ENCODE data around the gene CHSY1. TPM values are rescaled to one million over a fixed set of nuclear protein-coding genes. Genes with fewer than 3 reads are reported as not detected.

Gene CHSY1
- total RNA-seq, 2 experiments from 2014 or later = 5.0 to 14.3 TPM

GRCh38 chr15:101213570-101213969 is 38.3 kb downstream of the CHSY1 start:
- no peak overlapping the region for H3K4me3 ChIP-seq (ENCODE audit: low read depth, low read length, poor library complexity, severe bottlenecking)
- H3K4me1 ChIP-seq (ENCODE audit: insufficient read depth, low read length, poor library complexity, severe bottlenecking) = no peaks in the 10 kb centered on the region
- no peaks in the 10 kb centered on the region for H4K20me1 ChIP-seq (ENCODE audit: insufficient read depth, low read length)
- no peaks in the 10 kb centered on the region for H3K36me3 ChIP-seq (ENCODE audit: insufficient read depth, low read length)
- TF ChIP-seq CTCF (conservative IDR thresholded peaks at IDR 0.05; ENCODE audit: low read length) (no peak), EZH2phosphoT487 (IDR thresholded peaks at IDR 0.05; ENCODE audit: borderline replicate concordance, low read depth, low read length) (no peak)
- no TSS peak for BruUV-seq (replicated peaks)
- H3K4me2 ChIP-seq (ENCODE audit: low read length) = no peak overlapping the region
- intact Hi-C loops (cut with micrococcal nuclease; ENCODE audit: unreplicated experiment) = no loop called here
- CTCF ChIA-PET (ENCODE audit: unreplicated experiment) = no interaction called here
- H3K79me2 ChIP-seq (ENCODE audit: insufficient read depth, low read depth, low read length) = no peaks in the 10 kb centered on the region
- no peaks in the 10 kb centered on the region for H3K9me3 ChIP-seq (ENCODE audit: low read length)
- no peak overlapping the region for H2AFZ ChIP-seq (ENCODE audit: low read length)
- DNase-seq (ENCODE audit: low spot score) = no peak
- no peak overlapping the region for H3K27ac ChIP-seq (ENCODE audit: low read depth, low read length, poor library complexity, severe bottlenecking)
- POLR2A ChIA-PET = interaction anchor here (1.3 kb wide), 1 partner anchor 8 kb away, joined by 3 read pairs; no protein-coding TSS in a partner anchor
- H3K9me2 ChIP-seq (ENCODE audit: insufficient read depth, low read length) = no peaks in the 10 kb centered on the region

- Histone ChIP-seq H3K79me2 (ENCODE audit: insufficient read depth, low read depth, low read length) (no peaks in the 10 kb centered on the region), H3K4me1 (ENCODE audit: insufficient read depth, low read length, poor library complexity, severe bottlenecking) (no peaks in the 10 kb centered on the region), H3K9me3 (ENCODE audit: low read length) (no peaks in the 10 kb centered on the region), H2AFZ (ENCODE audit: low read length) (no peak overlapping the region), H3K4me2 (ENCODE audit: low read length) (no peak overlapping the region), H3K27ac (ENCODE audit: low read depth, low read length, poor library complexity, severe bottlenecking) (no peak overlapping the region), H3K9me2 (ENCODE audit: insufficient read depth, low read length) (no peaks in the 10 kb centered on the region), H4K20me1 (ENCODE audit: insufficient read depth, low read length) (no peaks in the 10 kb centered on the region), H3K4me3 (ENCODE audit: low read depth, low read length, poor library complexity, severe bottlenecking) (no peak overlapping the region), H3K36me3 (ENCODE audit: insufficient read depth, low read length) (no peaks in the 10 kb centered on the region)
- ChIA-PET POLR2A (interaction anchor here (0.6 to 1.3 kb wide), 2 partner anchors 8 to 28 kb away, joined by 3 to 4 read pairs; no protein-coding TSS in a partner anchor), CTCF (ENCODE audit: unreplicated experiment) (no interaction called here)
- no TSS peak for BruUV-seq (replicated peaks)
- DNase-seq (ENCODE audit: low spot score) = no peak
- TF ChIP-seq EZH2phosphoT487 (IDR thresholded peaks at IDR 0.05; ENCODE audit: borderline replicate concordance, low read depth, low read length) = no peak
- TF ChIP-seq CTCF (conservative IDR thresholded peaks at IDR 0.05; ENCODE audit: low read length) = no peak
- intact Hi-C loops (cut with micrococcal nuclease; ENCODE audit: unreplicated experiment) = no loop called here
These were observed 38.7 kb downstream of the CHSY1 start for GRCh38 chr15:101213147-101213546.

GRCh38 chr15:101211897-101212296 is 40.0 kb downstream of the CHSY1 start:
- ChIA-PET CTCF (ENCODE audit: unreplicated experiment) (no interaction called here), POLR2A (no interaction called here)
- H3K36me3 ChIP-seq (ENCODE audit: insufficient read depth, low read length) = no peaks in the 10 kb centered on the region
- intact Hi-C loops (cut with micrococcal nuclease; ENCODE audit: unreplicated experiment) = no loop called here
- H3K4me2 ChIP-seq (ENCODE audit: low read length) = no peak overlapping the region
- no peaks in the 10 kb centered on the region for H4K20me1 ChIP-seq (ENCODE audit: insufficient read depth, low read length)
- H3K79me2 ChIP-seq (ENCODE audit: insufficient read depth, low read depth, low read length) = no peaks in the 10 kb centered on the region
- BruUV-seq (replicated peaks) = no TSS peak
- TF ChIP-seq CTCF (conservative IDR thresholded peaks at IDR 0.05; ENCODE audit: low read length) (no peak), EZH2phosphoT487 (IDR thresholded peaks at IDR 0.05; ENCODE audit: borderline replicate concordance, low read depth, low read length) (no peak)
- no peaks in the 10 kb centered on the region for H3K9me2 ChIP-seq (ENCODE audit: insufficient read depth, low read length)
- H3K27ac ChIP-seq (ENCODE audit: low read depth, low read length, poor library complexity, severe bottlenecking) = no peak overlapping the region
- no peaks in the 10 kb centered on the region for H3K4me1 ChIP-seq (ENCODE audit: insufficient read depth, low read length, poor library complexity, severe bottlenecking)
- no peak overlapping the region for H3K4me3 ChIP-seq (ENCODE audit: low read depth, low read length, poor library complexity, severe bottlenecking)
- no peak for DNase-seq (ENCODE audit: low spot score)
- no peak overlapping the region for H2AFZ ChIP-seq (ENCODE audit: low read length)
- H3K9me3 ChIP-seq (ENCODE audit: low read length) = no peaks in the 10 kb centered on the region
